Peyer's patch (tissue), 4 donors: ENCODE measurements around the gene ESAM.

Source experiments
- POLR2A ChIP-seq, 2 donors: fragments of 450-650 bp; IDR thresholded peaks; one replicate each; pipeline ENCODE4 v1.5.1; 2017; ENCODE audit warnings: antibody characterized with exemption in 2 of 2, mild to moderate bottlenecking in 2 of 2, moderate library complexity in 2 of 2
- TF ChIP-seq, protein P1 (sequence below), 6 experiments: fragments of 450-650 bp in 4 of 6; fragments of 200-600 bp in 2 of 6; sonication (generic) in 1 of 6; IDR thresholded peaks; one replicate each; pipeline ENCODE4 v1.5.1; 2017 to 2019; ENCODE audit warnings: antibody characterized with exemption in 6 of 6, mild to moderate bottlenecking in 3 of 6, moderate library complexity in 1 of 6

DNA sequence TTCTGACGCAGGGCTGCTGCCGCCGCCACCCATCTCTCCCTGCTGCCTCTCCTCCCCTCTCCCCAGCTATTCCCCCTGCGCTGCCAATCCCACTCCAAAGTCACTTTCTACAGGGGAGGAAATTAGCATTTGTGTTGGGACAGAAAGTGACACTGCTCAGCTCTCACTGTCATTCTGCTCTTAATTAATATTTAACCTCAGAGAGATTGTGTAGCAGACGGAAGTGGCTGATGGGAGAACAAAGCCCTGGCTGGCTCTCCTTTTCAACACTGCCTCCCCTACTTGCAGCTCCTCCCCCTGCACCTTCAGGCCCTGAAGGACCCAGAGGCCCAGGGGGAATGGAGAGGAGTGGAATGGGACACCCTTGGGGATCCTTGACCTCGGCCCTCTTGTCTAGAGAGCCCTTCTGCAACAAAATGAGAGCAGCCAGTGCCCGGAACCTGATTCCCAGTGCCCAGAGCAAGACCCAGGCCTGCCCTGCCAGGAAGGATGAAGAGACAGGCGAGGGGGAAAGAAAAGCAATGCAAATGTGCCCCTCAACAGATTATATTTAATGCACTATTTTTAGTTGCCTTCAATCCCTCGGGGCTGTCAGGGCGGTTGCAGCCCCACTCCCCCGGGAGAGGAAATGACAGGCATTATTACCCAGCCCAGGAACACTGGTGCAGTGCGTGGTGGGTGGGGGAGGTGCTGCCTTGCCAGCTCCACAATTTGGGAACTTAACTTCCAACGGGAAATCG, 36.9 kb downstream of the ESAM start:
- TF ChIP-seq, protein P1, sequence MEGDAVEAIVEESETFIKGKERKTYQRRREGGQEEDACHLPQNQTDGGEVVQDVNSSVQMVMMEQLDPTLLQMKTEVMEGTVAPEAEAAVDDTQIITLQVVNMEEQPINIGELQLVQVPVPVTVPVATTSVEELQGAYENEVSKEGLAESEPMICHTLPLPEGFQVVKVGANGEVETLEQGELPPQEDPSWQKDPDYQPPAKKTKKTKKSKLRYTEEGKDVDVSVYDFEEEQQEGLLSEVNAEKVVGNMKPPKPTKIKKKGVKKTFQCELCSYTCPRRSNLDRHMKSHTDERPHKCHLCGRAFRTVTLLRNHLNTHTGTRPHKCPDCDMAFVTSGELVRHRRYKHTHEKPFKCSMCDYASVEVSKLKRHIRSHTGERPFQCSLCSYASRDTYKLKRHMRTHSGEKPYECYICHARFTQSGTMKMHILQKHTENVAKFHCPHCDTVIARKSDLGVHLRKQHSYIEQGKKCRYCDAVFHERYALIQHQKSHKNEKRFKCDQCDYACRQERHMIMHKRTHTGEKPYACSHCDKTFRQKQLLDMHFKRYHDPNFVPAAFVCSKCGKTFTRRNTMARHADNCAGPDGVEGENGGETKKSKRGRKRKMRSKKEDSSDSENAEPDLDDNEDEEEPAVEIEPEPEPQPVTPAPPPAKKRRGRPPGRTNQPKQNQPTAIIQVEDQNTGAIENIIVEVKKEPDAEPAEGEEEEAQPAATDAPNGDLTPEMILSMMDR (IDR thresholded peaks at IDR 0.05), result no peak
- TF ChIP-seq POLR2A (IDR thresholded peaks at IDR 0.05), result no peak
